HEK293 (cell line): ENCODE measurements around the gene TTC7B.
A peak's percentile ranks its signal among the peaks of the same experiment; 100 is the strongest.

ENCODE experiments used
- CTCF ChIA-PET: fragments of 350-600 bp; formaldehyde crosslinking; extraction: SDS; loops from one replicate; lab custom pipeline; 2021; ENCODE audit warnings: antibody characterized with exemption; lab: Yijun Ruan, JAX
- POLR2A ChIA-PET: fragments of 300-600 bp; formaldehyde crosslinking; extraction: SDS; loops from one replicate; lab custom pipeline; 2020; ENCODE audit warnings: antibody characterized with exemption, inconsistent platforms; lab: Yijun Ruan, JAX
- H3K27ac ChIP-seq: fragments of 200-500 bp; sonication (Bioruptor generic); 2 replicates; pipeline ENCODE4 v1.5.1; 2014; ENCODE audit warnings: low read depth, low read length, control low read depth, inconsistent platforms; ENCODE audit errors: extremely low read depth
- H3K36me3 ChIP-seq, 2 experiments: fragments of 200-500 bp in 1 of 2; sonication (Bioruptor generic) in 1 of 2; 1 replicate in 1 of 2; 2 replicates in 1 of 2; pipeline ENCODE4 v1.5.1; 2014 to 2017; ENCODE audit warnings: inconsistent platforms in 2 of 2, low read length in 2 of 2; ENCODE audit not compliant: control insufficient read depth in 2 of 2, insufficient read depth in 1 of 2
- H3K4me1 ChIP-seq: fragments of 200-500 bp; sonication (Bioruptor generic); 2 replicates; pipeline ENCODE4 v1.5.1; 2014; ENCODE audit warnings: mild to moderate bottlenecking, low read length, inconsistent platforms; ENCODE audit not compliant: control insufficient read depth, insufficient read depth
- H3K4me3 ChIP-seq: 2 replicates; pipeline ENCODE4 v1.5.1; 2011; ENCODE audit warnings: low read depth, mild to moderate bottlenecking, control low read depth, low read length, moderate library complexity
- H3K9me3 ChIP-seq: fragments of 200-500 bp; sonication (Bioruptor generic); 2 replicates; pipeline ENCODE4 v1.5.1; 2014; ENCODE audit warnings: low read depth, low read length, inconsistent platforms; ENCODE audit not compliant: control insufficient read depth, insufficient read depth
- FEZF1 ChIP-seq: fragments of 450-650 bp; formaldehyde crosslinking; IDR thresholded peaks from 2 replicates; pipeline ENCODE4 v1.5.1; 2016; ENCODE audit warnings: missing biosample characterization, missing genetic modification characterization
- KLF1 ChIP-seq: fragments of 450-650 bp; formaldehyde crosslinking; IDR thresholded peaks from 2 replicates; pipeline ENCODE4 v1.5.1; 2016; ENCODE audit warnings: missing biosample characterization, missing genetic modification characterization
- KLF10 ChIP-seq: fragments of 450-650 bp; IDR thresholded peaks from 2 replicates; pipeline ENCODE4 v1.5.1; 2018; ENCODE audit warnings: missing biosample characterization, mild to moderate bottlenecking, missing genetic modification characterization
- MZF1 ChIP-seq: fragments of 450-650 bp; formaldehyde crosslinking; IDR thresholded peaks from 2 replicates; pipeline ENCODE4 v1.5.1; 2017; ENCODE audit warnings: missing biosample characterization, missing genetic modification characterization, borderline replicate concordance
- OVOL3 ChIP-seq: fragments of 450-650 bp; formaldehyde crosslinking; IDR thresholded peaks from 2 replicates; pipeline ENCODE4 v1.5.1; 2016; ENCODE audit warnings: missing biosample characterization, missing genetic modification characterization
- ZNF114 ChIP-seq: fragments of 450-650 bp; formaldehyde crosslinking; IDR thresholded peaks from 2 replicates; pipeline ENCODE4 v1.5.0; 2017; ENCODE audit warnings: missing biosample characterization, missing genetic modification characterization
- ZNF18 ChIP-seq: fragments of 450-650 bp; formaldehyde crosslinking; IDR thresholded peaks from 2 replicates; pipeline ENCODE4 v1.5.1; 2016; ENCODE audit warnings: missing biosample characterization, missing genetic modification characterization
- ZNF24 ChIP-seq: fragments of 450-650 bp; formaldehyde crosslinking; IDR thresholded peaks from 2 replicates; pipeline ENCODE4 v1.5.1; 2016; ENCODE audit warnings: missing biosample characterization, missing genetic modification characterization
- ZNF433 ChIP-seq: fragments of 450-650 bp; formaldehyde crosslinking; IDR thresholded peaks from 2 replicates; pipeline ENCODE4 v1.5.1; 2016; ENCODE audit warnings: missing biosample characterization, missing genetic modification characterization, low read depth
- ZNF501 ChIP-seq: fragments of 450-650 bp; formaldehyde crosslinking; IDR thresholded peaks from 2 replicates; pipeline ENCODE4 v1.5.1; 2016; ENCODE audit warnings: missing biosample characterization, missing genetic modification characterization
- ZNF530 ChIP-seq: fragments of 450-650 bp; formaldehyde crosslinking; IDR thresholded peaks from 2 replicates; pipeline ENCODE4 v1.5.1; 2016; ENCODE audit warnings: low read depth, missing biosample characterization, missing genetic modification characterization
- ZNF610 ChIP-seq: fragments of 450-650 bp; formaldehyde crosslinking; IDR thresholded peaks from 2 replicates; pipeline ENCODE4 v1.5.1; 2016; ENCODE audit warnings: missing biosample characterization, missing genetic modification characterization, borderline replicate concordance
- ZNF654 ChIP-seq: fragments of 450-650 bp; formaldehyde crosslinking; IDR thresholded peaks from 2 replicates; pipeline ENCODE4 v1.5.1; 2016; ENCODE audit warnings: low read depth, missing biosample characterization, missing genetic modification characterization
- ZNF670 ChIP-seq: fragments of 450-650 bp; formaldehyde crosslinking; IDR thresholded peaks from 2 replicates; pipeline ENCODE4 v1.5.1; 2016; ENCODE audit warnings: missing biosample characterization, missing genetic modification characterization, low read depth
- ZNF792 ChIP-seq: fragments of 450-650 bp; formaldehyde crosslinking; IDR thresholded peaks from 2 replicates; pipeline ENCODE4 v1.5.1; 2016; ENCODE audit warnings: missing biosample characterization, missing genetic modification characterization
- TF ChIP-seq, protein P1 (sequence below): fragments of 450-650 bp; formaldehyde crosslinking; IDR thresholded peaks from 2 replicates; pipeline ENCODE4 v1.5.1; 2016; ENCODE audit warnings: missing biosample characterization, missing genetic modification characterization
- TF ChIP-seq, protein P2 (sequence below): fragments of 450-650 bp; formaldehyde crosslinking; IDR thresholded peaks from 2 replicates; pipeline ENCODE4 v1.5.1; 2017; ENCODE audit warnings: missing biosample characterization, missing genetic modification characterization
- TF ChIP-seq, protein P3 (sequence below): fragments of 450-650 bp; formaldehyde crosslinking; IDR thresholded peaks from 2 replicates; pipeline ENCODE4 v1.5.1; 2016; ENCODE audit warnings: missing biosample characterization, missing genetic modification characterization

Gene TTC7B

GRCh38 chr14:90518941-90519256, 297.3 kb downstream of the TTC7B start:
- Histone ChIP-seq H3K9me3 (no peaks in the 10 kb centered on the region), H3K4me3 (no peak overlapping the region), H3K27ac (no peak overlapping the region), H3K4me1 (no peaks in the 10 kb centered on the region), H3K36me3 (no peaks in the 10 kb centered on the region)
- TF ChIP-seq FEZF1 (tag by site-specific recombination) (no peak), ZNF792 (no peak), ZNF18 (peak; percentile 56; the same call in 1 of the 2 replicates), ZNF654 (tag by site-specific recombination) (0 out of 2 replicates have a peak, but pooled peaks have one; percentile 2), ZNF670 (no peak)
- TF ChIP-seq, protein P1, sequence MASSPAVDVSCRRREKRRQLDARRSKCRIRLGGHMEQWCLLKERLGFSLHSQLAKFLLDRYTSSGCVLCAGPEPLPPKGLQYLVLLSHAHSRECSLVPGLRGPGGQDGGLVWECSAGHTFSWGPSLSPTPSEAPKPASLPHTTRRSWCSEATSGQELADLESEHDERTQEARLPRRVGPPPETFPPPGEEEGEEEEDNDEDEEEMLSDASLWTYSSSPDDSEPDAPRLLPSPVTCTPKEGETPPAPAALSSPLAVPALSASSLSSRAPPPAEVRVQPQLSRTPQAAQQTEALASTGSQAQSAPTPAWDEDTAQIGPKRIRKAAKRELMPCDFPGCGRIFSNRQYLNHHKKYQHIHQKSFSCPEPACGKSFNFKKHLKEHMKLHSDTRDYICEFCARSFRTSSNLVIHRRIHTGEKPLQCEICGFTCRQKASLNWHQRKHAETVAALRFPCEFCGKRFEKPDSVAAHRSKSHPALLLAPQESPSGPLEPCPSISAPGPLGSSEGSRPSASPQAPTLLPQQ, result no peak
- CTCF ChIA-PET, result interaction anchor here (0.6 to 0.8 kb wide), 3 partner anchors 13 to 258 kb away, joined by 3 to 5 read pairs (median 3); no protein-coding TSS in a partner anchor
- POLR2A ChIA-PET, result no interaction called here

GRCh38 chr14:90518069-90518940, 297.9 kb downstream of the TTC7B start:
- no peaks in the 10 kb centered on the region for H3K4me1 ChIP-seq
- H3K4me3 ChIP-seq, result no peak overlapping the region
- CTCF ChIA-PET, result interaction anchor here (0.8 kb wide), 1 partner anchor 100 kb away, joined by 3 read pairs; no protein-coding TSS in a partner anchor
- no peaks in the 10 kb centered on the region for H3K9me3 ChIP-seq
- H3K27ac ChIP-seq, result no peak overlapping the region
- POLR2A ChIA-PET, result no interaction called here
- no peak for TF ChIP-seq ZNF501 (tag by site-specific recombination)
- no peak for TF ChIP-seq OVOL3
- TF ChIP-seq, protein P2, sequence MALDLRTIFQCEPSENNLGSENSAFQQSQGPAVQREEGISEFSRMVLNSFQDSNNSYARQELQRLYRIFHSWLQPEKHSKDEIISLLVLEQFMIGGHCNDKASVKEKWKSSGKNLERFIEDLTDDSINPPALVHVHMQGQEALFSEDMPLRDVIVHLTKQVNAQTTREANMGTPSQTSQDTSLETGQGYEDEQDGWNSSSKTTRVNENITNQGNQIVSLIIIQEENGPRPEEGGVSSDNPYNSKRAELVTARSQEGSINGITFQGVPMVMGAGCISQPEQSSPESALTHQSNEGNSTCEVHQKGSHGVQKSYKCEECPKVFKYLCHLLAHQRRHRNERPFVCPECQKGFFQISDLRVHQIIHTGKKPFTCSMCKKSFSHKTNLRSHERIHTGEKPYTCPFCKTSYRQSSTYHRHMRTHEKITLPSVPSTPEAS (tag by site-specific recombination), result no peak
- H3K36me3 ChIP-seq, result no peaks in the 10 kb centered on the region

GRCh38 chr14:90517076-90517841, 299.0 kb downstream of the TTC7B start:
- CTCF ChIA-PET, result no interaction called here
- no peak for TF ChIP-seq ZNF610 (tag by site-specific recombination)
- peak; percentile 94 for TF ChIP-seq KLF1 (tag by site-specific recombination)
- TF ChIP-seq ZNF114 (tag by site-specific recombination), result no peak
- no peak for TF ChIP-seq KLF10 (tag by site-specific recombination)
- TF ChIP-seq, protein P3, sequence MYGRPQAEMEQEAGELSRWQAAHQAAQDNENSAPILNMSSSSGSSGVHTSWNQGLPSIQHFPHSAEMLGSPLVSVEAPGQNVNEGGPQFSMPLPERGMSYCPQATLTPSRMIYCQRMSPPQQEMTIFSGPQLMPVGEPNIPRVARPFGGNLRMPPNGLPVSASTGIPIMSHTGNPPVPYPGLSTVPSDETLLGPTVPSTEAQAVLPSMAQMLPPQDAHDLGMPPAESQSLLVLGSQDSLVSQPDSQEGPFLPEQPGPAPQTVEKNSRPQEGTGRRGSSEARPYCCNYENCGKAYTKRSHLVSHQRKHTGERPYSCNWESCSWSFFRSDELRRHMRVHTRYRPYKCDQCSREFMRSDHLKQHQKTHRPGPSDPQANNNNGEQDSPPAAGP (tag by site-specific recombination), result peak; percentile 67
- no peak for TF ChIP-seq ZNF530 (tag by site-specific recombination)
- TF ChIP-seq MZF1 (tag by site-specific recombination), result no peak
- no peak for TF ChIP-seq ZNF433 (tag by site-specific recombination)
- TF ChIP-seq ZNF24, result no peak
- TF ChIP-seq, all 188 proteins: peak for 2
- H3K4me3 ChIP-seq, result no peak overlapping the region
- no peak overlapping the region for H3K27ac ChIP-seq
- no peaks in the 10 kb centered on the region for H3K36me3 ChIP-seq
- POLR2A ChIA-PET, result no interaction called here
- no peaks in the 10 kb centered on the region for H3K9me3 ChIP-seq
- H3K4me1 ChIP-seq, result no peaks in the 10 kb centered on the region
